ENCODE results near the gene WNT8B.

Gene WNT8B

GRCh38 chr10:100483876-100484666 is 21.3 kb downstream of the WNT8B start:
- no peak for DNase-seq (ENCODE audit: low read depth)

- no peak for DNase-seq (ENCODE audit: low read depth)
These were observed 22.6 kb downstream of the WNT8B start for GRCh38 chr10:100485366-100485765.

- DNase-seq (ENCODE audit: low read depth): no peak
These were observed 23.1 kb downstream of the WNT8B start for GRCh38 chr10:100485801-100486495.

- no peak for DNase-seq (ENCODE audit: low read depth)
These were observed 24.7 kb downstream of the WNT8B start for GRCh38 chr10:100487529-100487928.

- DNase-seq (ENCODE audit: low read depth): no peak
These were observed 26.6 kb downstream of the WNT8B start for GRCh38 chr10:100489396-100489795.

- no peak for DNase-seq (ENCODE audit: low read depth)
These were observed 27.7 kb downstream of the WNT8B start for GRCh38 chr10:100490531-100490930.

GRCh38 chr10:100496567-100496966 is 33.8 kb downstream of the WNT8B start:
- DNase-seq (ENCODE audit: low read depth): no peak

- DNase-seq (ENCODE audit: low read depth): no peak
These were observed 35.2 kb downstream of the WNT8B start for GRCh38 chr10:100498059-100498458.

- no peak for DNase-seq (ENCODE audit: low read depth)
These were observed 38.6 kb downstream of the WNT8B start for GRCh38 chr10:100501423-100501822.

- DNase-seq (ENCODE audit: low read depth): no peak
These were observed 40.2 kb downstream of the WNT8B start for GRCh38 chr10:100502926-100503494.

- no peak for DNase-seq (ENCODE audit: low read depth)
These were observed 41.3 kb downstream of the WNT8B start for GRCh38 chr10:100504096-100504495.

GRCh38 chr10:100505164-100505563 is 42.4 kb downstream of the WNT8B start:
- DNase-seq (ENCODE audit: low read depth): no peak

GRCh38 chr10:100506596-100507356 is 44.0 kb downstream of the WNT8B start:
- no peak for DNase-seq (ENCODE audit: low read depth)

GRCh38 chr10:100507357-100507732 is 44.5 kb downstream of the WNT8B start:
- no peak for DNase-seq (ENCODE audit: low read depth)

GRCh38 chr10:100508266-100508665 is 45.5 kb downstream of the WNT8B start:
- no peak for DNase-seq (ENCODE audit: low read depth)

GRCh38 chr10:100508691-100509150 is 45.9 kb downstream of the WNT8B start:
- DNase-seq (ENCODE audit: low read depth): no peak

GRCh38 chr10:100509241-100509840 is 46.5 kb downstream of the WNT8B start:
- peak; percentile 25 for DNase-seq (ENCODE audit: low read depth)

- peak; percentile 32 for DNase-seq (ENCODE audit: low read depth)
These were observed 47.9 kb downstream of the WNT8B start for GRCh38 chr10:100510533-100511308.

- no peak for DNase-seq (ENCODE audit: low read depth)
These were observed 52.8 kb downstream of the WNT8B start for GRCh38 chr10:100515612-100516011.

- no peak for DNase-seq (ENCODE audit: low read depth)
These were observed 54.0 kb downstream of the WNT8B start for GRCh38 chr10:100516847-100517246.

GRCh38 chr10:100518761-100519241 is 56.0 kb downstream of the WNT8B start:
- no peak for DNase-seq (ENCODE audit: low read depth)
